ENCODE measurements around the gene SMOC1. TPM values are rescaled to one million over a fixed set of nuclear protein-coding genes. Genes with fewer than 3 reads are reported as not detected.

Gene SMOC1
- total RNA-seq, 1 experiment from 2014 or later = not detected

GRCh38 chr14:69955855-69956845, 76.9 kb downstream of the SMOC1 start:
- H3K4me1 ChIP-seq (ENCODE audit: insufficient read depth, low read length) = no peaks in the 10 kb centered on the region
- H3K9ac ChIP-seq (ENCODE audit: low read length) = no peak overlapping the region
- no peaks in the 10 kb centered on the region for H3K9me2 ChIP-seq (replicated peaks; ENCODE audit: low read length)
- intact Hi-C loops (cut with micrococcal nuclease) = no loop called here
- no peaks in the 10 kb centered on the region for H3F3A ChIP-seq (ENCODE audit: low read length, unreplicated experiment)
- no peaks in the 10 kb centered on the region for H3K9me3 ChIP-seq (ENCODE audit: low read length)
- POLR2A ChIA-PET (ENCODE audit: unreplicated experiment) = interaction anchor here (0.6 kb wide), 1 partner anchor 14 kb away, joined by 3 read pairs; no protein-coding TSS in a partner anchor
- no peak overlapping the region for H2AFZ ChIP-seq (ENCODE audit: low read length)
- H3K4me2 ChIP-seq (ENCODE audit: low read length) = no peak overlapping the region
- H3K4me3 ChIP-seq (ENCODE audit: low read length) = no peak overlapping the region
- H3K27ac ChIP-seq (ENCODE audit: low read length) = no peak overlapping the region
- no peaks in the 10 kb centered on the region for H3K79me2 ChIP-seq (ENCODE audit: low read length)
- peaks cover 70% of the 10 kb centered on the region for H3K27me3 ChIP-seq (ENCODE audit: low read length)
- DNase-seq = no peak
- no peaks in the 10 kb centered on the region for H4K20me1 ChIP-seq (ENCODE audit: low read length)
- H3K36me3 ChIP-seq (ENCODE audit: low read depth, low read length) = no peaks in the 10 kb centered on the region
- TF ChIP-seq CTCF (conservative IDR thresholded peaks at IDR 0.05; ENCODE audit: low read depth, low read length) (no peak), EZH2phosphoT487 (IDR thresholded peaks at IDR 0.05; ENCODE audit: borderline replicate concordance, low read length) (no peak), EZH2 (IDR thresholded peaks at IDR 0.05; ENCODE audit: low read length, unreplicated experiment) (no peak)
- BruUV-seq (replicated peaks) = no TSS peak
- no peak for ATAC-seq
- CTCF ChIA-PET = no interaction called here

DNA sequence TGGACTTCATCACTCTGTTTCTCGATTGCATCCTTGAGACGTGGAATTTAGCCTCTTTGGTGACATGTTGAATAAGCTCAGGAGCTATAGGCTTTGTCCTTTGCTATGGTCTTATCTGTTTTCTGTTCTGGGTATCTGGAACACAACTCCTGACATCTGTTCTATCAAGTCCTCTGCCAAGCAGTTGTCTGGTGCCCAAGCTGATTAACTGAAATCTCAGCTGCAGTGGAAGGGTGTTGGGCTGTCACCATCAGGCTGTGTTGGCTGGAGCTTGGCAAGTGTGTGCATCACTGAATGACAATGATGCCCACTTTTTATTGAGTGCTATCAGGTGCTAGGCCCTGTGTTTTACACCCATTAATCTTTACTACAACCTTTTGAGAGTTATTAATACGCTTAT, 77.8 kb downstream of the SMOC1 start:
- Histone ChIP-seq H3K9ac (ENCODE audit: low read length) (no peak overlapping the region), H3K27me3 (ENCODE audit: low read length) (peaks cover 65% of the 10 kb centered on the region), H3K4me1 (ENCODE audit: insufficient read depth, low read length) (no peaks in the 10 kb centered on the region), H4K20me1 (ENCODE audit: low read length) (no peaks in the 10 kb centered on the region), H3K9me2 (replicated peaks; ENCODE audit: low read length) (no peaks in the 10 kb centered on the region), H2AFZ (ENCODE audit: low read length) (no peak overlapping the region), H3K27ac (ENCODE audit: low read length) (no peak overlapping the region), H3K4me2 (ENCODE audit: low read length) (no peak overlapping the region), H3K36me3 (ENCODE audit: low read depth, low read length) (no peaks in the 10 kb centered on the region), H3K79me2 (ENCODE audit: low read length) (no peaks in the 10 kb centered on the region), H3K4me3 (ENCODE audit: low read length) (no peak overlapping the region), H3F3A (ENCODE audit: low read length, unreplicated experiment) (no peaks in the 10 kb centered on the region), H3K9me3 (ENCODE audit: low read length) (no peaks in the 10 kb centered on the region)
- no TSS peak for BruUV-seq (replicated peaks)
- intact Hi-C loops (cut with micrococcal nuclease) = no loop called here
- CTCF ChIA-PET = no interaction called here
- ATAC-seq (no peak), DNase-seq (no peak)
- POLR2A ChIA-PET (ENCODE audit: unreplicated experiment) = interaction anchor here (0.6 kb wide), 1 partner anchor 13 kb away, joined by 3 read pairs; no protein-coding TSS in a partner anchor
- TF ChIP-seq EZH2 (IDR thresholded peaks at IDR 0.05; ENCODE audit: low read length, unreplicated experiment) (no peak), CTCF (conservative IDR thresholded peaks at IDR 0.05; ENCODE audit: low read depth, low read length) (no peak), EZH2phosphoT487 (IDR thresholded peaks at IDR 0.05; ENCODE audit: borderline replicate concordance, low read length) (no peak)

GRCh38 chr14:69957986-69958385, 78.8 kb downstream of the SMOC1 start:
- Histone ChIP-seq H3K79me2 (ENCODE audit: low read length) (no peaks in the 10 kb centered on the region), H3K27me3 (ENCODE audit: low read length) (peaks cover 56% of the 10 kb centered on the region), H3K9me2 (replicated peaks; ENCODE audit: low read length) (no peaks in the 10 kb centered on the region), H3K4me2 (ENCODE audit: low read length) (no peak overlapping the region), H3K9me3 (ENCODE audit: low read length) (no peaks in the 10 kb centered on the region), H3K4me3 (ENCODE audit: low read length) (no peak overlapping the region), H3K4me1 (ENCODE audit: insufficient read depth, low read length) (no peaks in the 10 kb centered on the region), H2AFZ (ENCODE audit: low read length) (no peak overlapping the region), H3K9ac (ENCODE audit: low read length) (no peak overlapping the region), H3K36me3 (ENCODE audit: low read depth, low read length) (no peaks in the 10 kb centered on the region), H4K20me1 (ENCODE audit: low read length) (no peaks in the 10 kb centered on the region), H3K27ac (ENCODE audit: low read length) (no peak overlapping the region), H3F3A (ENCODE audit: low read length, unreplicated experiment) (no peaks in the 10 kb centered on the region)
- no TSS peak for BruUV-seq (replicated peaks)
- no peak for TF ChIP-seq CTCF (conservative IDR thresholded peaks at IDR 0.05; ENCODE audit: low read depth, low read length)
- TF ChIP-seq EZH2phosphoT487 (IDR thresholded peaks at IDR 0.05; ENCODE audit: borderline replicate concordance, low read length) = no peak
- no peak for TF ChIP-seq EZH2 (IDR thresholded peaks at IDR 0.05; ENCODE audit: low read length, unreplicated experiment)
- intact Hi-C loops (cut with micrococcal nuclease) = no loop called here
- no peak for ATAC-seq
- no peak for DNase-seq
- CTCF ChIA-PET = no interaction called here
- POLR2A ChIA-PET (ENCODE audit: unreplicated experiment) = no interaction called here

Data from PC-3 (cell line).